22Rv1 (cell line): ENCODE results near the gene SET.

Experiments used
- H3K27ac ChIP-seq: fragments of 450-650 bp; 2 replicates; pipeline ENCODE4 v1.5.1; 2017
- ZFX ChIP-seq: fragments of 450-650 bp; IDR thresholded peaks from 2 replicates; pipeline ENCODE4 v1.6.1; 2017; ENCODE audit warnings: antibody characterized with exemption, borderline replicate concordance
- TF ChIP-seq, protein P1 (sequence below): fragments of 450-650 bp; IDR thresholded peaks from 2 replicates; pipeline ENCODE4 v1.5.1; 2017; ENCODE audit warnings: mild to moderate bottlenecking

Gene SET

GRCh38 chr9:128733256-128733655 is 44.2 kb downstream of the SET start:
- TF ChIP-seq ZFX: no peak
- TF ChIP-seq, protein P1, sequence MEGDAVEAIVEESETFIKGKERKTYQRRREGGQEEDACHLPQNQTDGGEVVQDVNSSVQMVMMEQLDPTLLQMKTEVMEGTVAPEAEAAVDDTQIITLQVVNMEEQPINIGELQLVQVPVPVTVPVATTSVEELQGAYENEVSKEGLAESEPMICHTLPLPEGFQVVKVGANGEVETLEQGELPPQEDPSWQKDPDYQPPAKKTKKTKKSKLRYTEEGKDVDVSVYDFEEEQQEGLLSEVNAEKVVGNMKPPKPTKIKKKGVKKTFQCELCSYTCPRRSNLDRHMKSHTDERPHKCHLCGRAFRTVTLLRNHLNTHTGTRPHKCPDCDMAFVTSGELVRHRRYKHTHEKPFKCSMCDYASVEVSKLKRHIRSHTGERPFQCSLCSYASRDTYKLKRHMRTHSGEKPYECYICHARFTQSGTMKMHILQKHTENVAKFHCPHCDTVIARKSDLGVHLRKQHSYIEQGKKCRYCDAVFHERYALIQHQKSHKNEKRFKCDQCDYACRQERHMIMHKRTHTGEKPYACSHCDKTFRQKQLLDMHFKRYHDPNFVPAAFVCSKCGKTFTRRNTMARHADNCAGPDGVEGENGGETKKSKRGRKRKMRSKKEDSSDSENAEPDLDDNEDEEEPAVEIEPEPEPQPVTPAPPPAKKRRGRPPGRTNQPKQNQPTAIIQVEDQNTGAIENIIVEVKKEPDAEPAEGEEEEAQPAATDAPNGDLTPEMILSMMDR: peak; percentile 79
- no peak overlapping the region for H3K27ac ChIP-seq

- no peak overlapping the region for H3K27ac ChIP-seq
- no peak for TF ChIP-seq ZFX
- TF ChIP-seq, protein P1: no peak
Measured at GRCh38 chr9:128735373-128735772, 46.4 kb downstream of the SET start.

GRCh38 chr9:128742401-128742800 is 53.4 kb downstream of the SET start:
- H3K27ac ChIP-seq: no peak overlapping the region
- TF ChIP-seq, protein P1: no peak
- TF ChIP-seq ZFX: no peak

DNA sequence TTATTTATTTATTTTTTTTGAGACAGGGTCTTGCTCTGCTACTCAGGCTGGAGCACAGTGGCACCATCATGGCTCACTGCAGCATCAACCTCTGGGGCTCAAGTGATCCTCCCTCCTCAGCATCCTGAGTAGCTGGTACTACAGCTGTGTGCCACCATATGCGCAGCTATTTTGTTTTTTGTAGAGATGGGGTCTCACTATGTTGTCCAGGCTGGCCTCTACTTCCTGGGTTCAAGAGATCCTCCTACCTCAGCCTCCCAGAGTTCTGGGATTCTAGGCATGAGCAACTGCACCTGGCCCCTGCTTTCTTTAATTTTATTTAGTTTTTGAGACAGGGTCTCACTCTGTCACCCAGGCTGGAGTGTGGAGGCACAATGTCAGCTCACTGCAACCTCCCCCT is 54.4 kb downstream of the SET start:
- H3K27ac ChIP-seq: no peak overlapping the region
- TF ChIP-seq, protein P1: no peak
- no peak for TF ChIP-seq ZFX
